Gastroesophageal sphincter (tissue), 4 donors: ENCODE results near the gene OR1B1. TPM values are rescaled to one million over a fixed set of nuclear protein-coding genes. Genes with fewer than 3 reads are reported as not detected.

ENCODE experiments used
- ATAC-seq: fragments of 150-250 bp; one replicate; pipeline ENCODE4 v1.9.1; 2016; ENCODE audit warnings: mild to moderate bottlenecking, moderate library complexity
- H3K27ac ChIP-seq, 4 donors: fragments of 200-600 bp; sonication (generic) in 3 of 4; 1 replicate in 3 of 4; 2 replicates in 1 of 4; pipeline ENCODE4 v1.5.1; 2016 to 2019
- H3K27me3 ChIP-seq: fragments of 200-600 bp; sonication (generic); one replicate; pipeline ENCODE4 v1.5.1; 2019
- H3K36me3 ChIP-seq, 2 donors: fragments of 200-600 bp; sonication (generic); one replicate each; pipeline ENCODE4 v1.5.1; 2019; ENCODE audit warnings: control low read depth in 1 of 2
- H3K4me1 ChIP-seq, 3 donors: fragments of 200-600 bp; sonication (generic); 1 replicate in 2 of 3; 2 replicates in 1 of 3; pipeline ENCODE4 v1.5.1; 2016 to 2019; ENCODE audit warnings: control low read depth in 2 of 3
- H3K4me3 ChIP-seq, 2 donors: fragments of 200-600 bp; sonication (generic); one replicate each; pipeline ENCODE4 v1.5.1; 2019; ENCODE audit warnings: mild to moderate bottlenecking in 1 of 2, moderate library complexity in 1 of 2
- H3K9me3 ChIP-seq, 3 donors: fragments of 200-600 bp; sonication (generic); one replicate each; pipeline ENCODE4 v1.5.1; 2017 to 2019; ENCODE audit warnings: control low read depth in 2 of 3
- CTCF ChIP-seq, 4 experiments: fragments of 200-600 bp in 2 of 4; fragments of 450-650 bp in 2 of 4; sonication (generic) in 1 of 4; IDR thresholded peaks; one replicate each; pipeline ENCODE4 v1.5.1; 2017 to 2019; ENCODE audit warnings: antibody characterized with exemption in 4 of 4, mild to moderate bottlenecking in 2 of 4, moderate library complexity in 2 of 4
- EP300 ChIP-seq: sonication (generic); formaldehyde crosslinking; IDR thresholded peaks from one replicate; pipeline ENCODE4 v1.6.1; 2017; ENCODE audit warnings: antibody characterized with exemption, mild to moderate bottlenecking
- POLR2A ChIP-seq, 2 donors: fragments of 450-650 bp; IDR thresholded peaks; one replicate each; pipeline ENCODE4 v1.6.1; 2017; ENCODE audit warnings: antibody characterized with exemption in 2 of 2, mild to moderate bottlenecking in 2 of 2, moderate library complexity in 1 of 2
- POLR2AphosphoS5 ChIP-seq: sonication (generic); formaldehyde crosslinking; IDR thresholded peaks from one replicate; pipeline ENCODE4 v1.6.1; 2017; ENCODE audit warnings: antibody characterized with exemption
- WGBS, 2 donors: methylation state at CpG; one replicate each; pipeline ENCODE4 v1.1.5; 2018; ENCODE audit warnings: low coverage in 1 of 2; 5-methylcytosine and 5-hydroxymethylcytosine counted together
- total RNA-seq, 4 donors: library from RNA; depleted of rRNA; stranded (reverse); fragments of >200 nt; gene quantifications; one replicate each; pipeline ENCODE4 v1.1.0, GENCODE V29; 2016

The OR1B1 gene
- total RNA-seq, 4 donors from 2014 or later, result not detected

- no peak for ATAC-seq
Measured at GRCh38 chr9:122656378-122656777, 1.0 kb downstream of the OR1B1 start.

GRCh38 chr9:122642226-122642625, 15.2 kb downstream of the OR1B1 start:
- Histone ChIP-seq H3K4me1 (no peaks in the 10 kb centered on the region), H3K27ac (no peak overlapping the region), H3K36me3 (no peaks in the 10 kb centered on the region), H3K9me3 (peaks cover 0 to 23% (median 0%) of the 10 kb centered on the region in 3 donors), H3K4me3 (no peak overlapping the region), H3K27me3 (no peaks in the 10 kb centered on the region)
- 21 to 39% methylated on average over 2 of the region's 2 CpGs for WGBS, 2 donors
- no peak for ATAC-seq
- no peak for TF ChIP-seq POLR2A (IDR thresholded peaks at IDR 0.05)
- no peak for TF ChIP-seq CTCF (IDR thresholded peaks at IDR 0.05)
- no peak for TF ChIP-seq POLR2AphosphoS5
- no peak for TF ChIP-seq EP300

More at GRCh38 chr9:122656378-122656777, 1.0 kb downstream of the OR1B1 start:
- no peak overlapping the region for H3K27ac ChIP-seq
- H3K36me3 ChIP-seq, result no peaks in the 10 kb centered on the region
- no peaks in the 10 kb centered on the region for H3K9me3 ChIP-seq
- H3K4me3 ChIP-seq, result no peak overlapping the region
- no peaks in the 10 kb centered on the region for H3K27me3 ChIP-seq
- 27 to 40% methylated on average over 1 of the region's 1 CpG for WGBS, 2 donors
- no peaks in the 10 kb centered on the region for H3K4me1 ChIP-seq
- no peak for TF ChIP-seq CTCF (IDR thresholded peaks at IDR 0.05)
- TF ChIP-seq POLR2A (IDR thresholded peaks at IDR 0.05), result no peak
- no peak for TF ChIP-seq EP300
- no peak for TF ChIP-seq POLR2AphosphoS5

GRCh38 chr9:122619996-122620395, 37.4 kb downstream of the OR1B1 start:
- Histone ChIP-seq H3K9me3 (peaks cover 0 to 4% (median 0%) of the 10 kb centered on the region in 3 donors), H3K27me3 (no peaks in the 10 kb centered on the region), H3K4me1 (no peaks in the 10 kb centered on the region), H3K36me3 (no peaks in the 10 kb centered on the region), H3K4me3 (no peak overlapping the region), H3K27ac (no peak overlapping the region)
- WGBS, 2 donors, result 66 to 77% methylated on average over 5 to 7 of the region's 7 CpGs
- TF ChIP-seq POLR2A (IDR thresholded peaks at IDR 0.05) (no peak), EP300 (no peak), POLR2AphosphoS5 (no peak), CTCF (IDR thresholded peaks at IDR 0.05) (no peak)
- no peak for ATAC-seq

- Histone ChIP-seq H3K4me3 (no peak within 1 kb of the TSS), H3K36me3 (no peaks in the 10 kb centered on the region), H3K9me3 (peaks cover 0 to 4% (median 0%) of the 10 kb centered on the region in 3 donors), H3K27me3 (no peaks in the 10 kb centered on the region), H3K27ac (no peak within 1 kb of the TSS), H3K4me1 (no peaks in the 10 kb centered on the region)
- no peak for ATAC-seq
- no peak for TF ChIP-seq POLR2A (IDR thresholded peaks at IDR 0.05)
- TF ChIP-seq POLR2AphosphoS5, result no peak
- TF ChIP-seq EP300, result no peak
- no peak for TF ChIP-seq CTCF (IDR thresholded peaks at IDR 0.05)
- WGBS, 2 donors, result 50 to 76% methylated on average over 1 of the region's 1 CpG
Measured at GRCh38 chr9:122614362-122614761, 43.1 kb downstream of the OR1B1 start, which contains the start of gene OR1Q1. OR1Q1 (plus strand) TSS chr9:122614738; CDS start chr9:122614738, 0 bp downstream.

GRCh38 chr9:122609804-122610203, 47.6 kb downstream of the OR1B1 start:
- TF ChIP-seq POLR2AphosphoS5 (no peak), CTCF (IDR thresholded peaks at IDR 0.05) (no peak), EP300 (no peak), POLR2A (IDR thresholded peaks at IDR 0.05) (no peak)
- no peak overlapping the region for H3K27ac ChIP-seq
- no peaks in the 10 kb centered on the region for H3K27me3 ChIP-seq
- ATAC-seq, result no peak
- no peak overlapping the region for H3K4me3 ChIP-seq
- H3K36me3 ChIP-seq, result no peaks in the 10 kb centered on the region
- no peaks in the 10 kb centered on the region for H3K9me3 ChIP-seq
- H3K4me1 ChIP-seq, result no peaks in the 10 kb centered on the region
- 59 to 65% methylated on average over 4 of the region's 4 CpGs for WGBS, 2 donors
